Measurements from ENCODE around the gene DUOX2. TPM values are rescaled to one million over a fixed set of nuclear protein-coding genes. Genes with fewer than 3 reads are reported as not detected.
"Not testable (repeated sequence)": the region's sequence is repeated elsewhere in the genome, so short reads cannot be mapped to it uniquely, and the experiment has no call there.

The DUOX2 gene
- total and polyA plus RNA-seq, 2 of the 13 experiments (the other 11 are each of a cell fraction or from before 2014, with no cell fraction given), result 0.08 TPM; not detected in 1

DNA sequence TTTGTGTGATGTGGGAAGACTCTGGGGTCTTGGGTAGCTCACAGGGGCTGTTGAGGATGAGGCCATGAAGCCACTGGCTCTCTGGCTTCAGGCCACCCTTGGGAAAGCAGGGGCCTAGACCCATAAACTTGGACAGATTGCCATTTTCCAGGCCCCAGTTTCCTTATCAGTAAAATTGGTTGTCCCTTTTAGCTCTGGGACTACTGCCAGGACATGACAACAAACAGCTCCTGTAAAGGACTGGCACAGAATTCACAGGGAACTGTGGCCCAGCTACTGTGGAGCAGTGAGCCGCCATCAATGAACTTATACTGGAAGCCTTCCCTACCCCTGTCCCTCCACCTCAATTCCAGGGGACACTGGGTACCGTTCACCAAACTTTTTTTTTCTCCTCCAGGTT lies 36.6 kb downstream of the DUOX2 start:
- H3K4me2 ChIP-seq (ENCODE audit: low read depth, low read length); DNase-seq (ENCODE audit: low spot score); H2AFZ ChIP-seq (ENCODE audit: low read length); H3K36me3 ChIP-seq (replicated peaks in 1 of 2; ENCODE audit: control insufficient read depth in 1 of 2, insufficient read depth in 2 of 2, low read length in 2 of 2); ATAC-seq; in situ Hi-C loops (cut with HindIII; ENCODE audit: extremely low pct_ligation_motif_present, low pct_unique_long_range_greater_than_20kb); H3K4me3 ChIP-seq (replicated peaks in 1 of 3; ENCODE audit: insufficient read depth in 1 of 3, low read depth in 2 of 3, low read length in 3 of 3); H3K79me2 ChIP-seq (ENCODE audit: insufficient read depth, low read length); H3K9ac ChIP-seq (ENCODE audit: insufficient read depth, low read depth, low read length); H3K4me1 ChIP-seq (ENCODE audit: insufficient read depth, low read length); BruUV-seq (replicated peaks); H3K27me3 ChIP-seq (ENCODE audit: control insufficient read depth in 1 of 2, insufficient read depth in 2 of 2, low read length in 2 of 2); intact Hi-C loops (cut with micrococcal nuclease; ENCODE audit: unreplicated experiment); H4K20me1 ChIP-seq (ENCODE audit: insufficient read depth, low read length); H3K27ac ChIP-seq (ENCODE audit: extremely low read length, insufficient read depth, low read length); H3K9me3 ChIP-seq (ENCODE audit: low read length); POLR2A ChIA-PET; CTCF ChIA-PET (ENCODE audit: low intra/inter-chr PET ratio, low total read pairs): not testable (repeated sequence)
- FAIRE-seq, result peak; percentile 30
- WGBS (ENCODE audit: low lambda C conversion rate), result 74% methylated on average over 2 of the region's 2 CpGs

GRCh38 chr15:45075440-45076320 lies 38.3 kb downstream of the DUOX2 start:
- ATAC-seq, result peak; percentile 87
- intact Hi-C loops (cut with micrococcal nuclease; ENCODE audit: unreplicated experiment); CTCF ChIA-PET (ENCODE audit: low intra/inter-chr PET ratio, low total read pairs); H3K27me3 ChIP-seq (ENCODE audit: control insufficient read depth in 1 of 2, insufficient read depth in 2 of 2, low read length in 2 of 2); in situ Hi-C loops (cut with HindIII; ENCODE audit: extremely low pct_ligation_motif_present, low pct_unique_long_range_greater_than_20kb); H3K4me2 ChIP-seq (ENCODE audit: low read depth, low read length); H3K9me3 ChIP-seq (ENCODE audit: low read length); H3K27ac ChIP-seq (ENCODE audit: extremely low read length, insufficient read depth, low read length); H3K9ac ChIP-seq (ENCODE audit: insufficient read depth, low read depth, low read length); H3K4me3 ChIP-seq (replicated peaks in 1 of 3; ENCODE audit: insufficient read depth in 1 of 3, low read depth in 2 of 3, low read length in 3 of 3); POLR2A ChIA-PET; H3K36me3 ChIP-seq (replicated peaks in 1 of 2; ENCODE audit: control insufficient read depth in 1 of 2, insufficient read depth in 2 of 2, low read length in 2 of 2); H2AFZ ChIP-seq (ENCODE audit: low read length); H3K79me2 ChIP-seq (ENCODE audit: insufficient read depth, low read length); H4K20me1 ChIP-seq (ENCODE audit: insufficient read depth, low read length); DNase-seq (ENCODE audit: low spot score): not testable (repeated sequence)
- peak; percentile 99 for FAIRE-seq
- H3K4me1 ChIP-seq (ENCODE audit: insufficient read depth, low read length), result peaks cover 12% of the 10 kb centered on the region; the same call in 1 of the 2 replicates
- TF ChIP-seq RARA (CRISPR knock-in tag; IDR thresholded peaks at IDR 0.05) (peak; percentile 48), ARID5B (CRISPR knock-in tag; IDR thresholded peaks at IDR 0.05) (peak; percentile 36), GATAD2A (CRISPR knock-in tag; IDR thresholded peaks at IDR 0.05) (0 out of 2 replicates have a peak, but pooled peaks have one; percentile 27), NCOA2 (CRISPR knock-in tag; IDR thresholded peaks at IDR 0.05) (peak; percentile 25; the same call in 1 of the 2 replicates), ELF3 (CRISPR knock-in tag; IDR thresholded peaks at IDR 0.05) (0 out of 2 replicates have a peak, but pooled peaks have one; percentile 16), HNF4A (CRISPR knock-in tag; IDR thresholded peaks at IDR 0.05) (peak; percentile 58)
- WGBS (ENCODE audit: low lambda C conversion rate), result no CpG with 5 or more reads among the region's 9 CpGs
- TSS peak; percentile 34 for BruUV-seq (replicated peaks)

- not testable (repeated sequence) for ATAC-seq; H3K27ac ChIP-seq (ENCODE audit: extremely low read length, insufficient read depth, low read length)
- FAIRE-seq, result peak; percentile 8
Observed at GRCh38 chr15:45073602-45074001, 40.4 kb downstream of the DUOX2 start.

More at GRCh38 chr15:45073602-45074001, 40.4 kb downstream of the DUOX2 start:
- CTCF ChIA-PET (ENCODE audit: low intra/inter-chr PET ratio, low total read pairs); H3K79me2 ChIP-seq (ENCODE audit: insufficient read depth, low read length); H2AFZ ChIP-seq (ENCODE audit: low read length); POLR2A ChIA-PET; DNase-seq (ENCODE audit: low spot score); intact Hi-C loops (cut with micrococcal nuclease; ENCODE audit: unreplicated experiment); in situ Hi-C loops (cut with HindIII; ENCODE audit: extremely low pct_ligation_motif_present, low pct_unique_long_range_greater_than_20kb); H3K4me2 ChIP-seq (ENCODE audit: low read depth, low read length); H4K20me1 ChIP-seq (ENCODE audit: insufficient read depth, low read length); H3K9me3 ChIP-seq (ENCODE audit: low read length); H3K9ac ChIP-seq (ENCODE audit: insufficient read depth, low read depth, low read length); H3K27me3 ChIP-seq (ENCODE audit: control insufficient read depth in 1 of 2, insufficient read depth in 2 of 2, low read length in 2 of 2); H3K4me3 ChIP-seq (replicated peaks in 1 of 3; ENCODE audit: insufficient read depth in 1 of 3, low read depth in 2 of 3, low read length in 3 of 3); H3K36me3 ChIP-seq (replicated peaks in 1 of 2; ENCODE audit: control insufficient read depth in 1 of 2, insufficient read depth in 2 of 2, low read length in 2 of 2): not testable (repeated sequence)
- H3K4me1 ChIP-seq (ENCODE audit: insufficient read depth, low read length), result peaks cover 17% of the 10 kb centered on the region
- TSS peak; percentile 28 for BruUV-seq (replicated peaks)
